Right lobe of liver (tissue), 4 donors: Measurements from ENCODE around the gene TRIO.

Source experiments
- CTCF ChIP-seq, 4 donors: fragments of 200-600 bp in 3 of 4; fragments of 450-650 bp in 1 of 4; IDR thresholded peaks; one replicate each; pipeline versions ENCODE4 v1.5.1 to v1.8.0; 2016 to 2022; ENCODE audit warnings: antibody characterized with exemption in 4 of 4, mild to moderate bottlenecking in 2 of 4
- POLR2A ChIP-seq: fragments of 450-650 bp; IDR thresholded peaks from one replicate; pipeline ENCODE4 v1.6.1; 2017; ENCODE audit warnings: antibody characterized with exemption, mild to moderate bottlenecking
- donor health status: DM: no; HTN: no; CAD: no.
- donor health status: DM: no; HTN: no; CAD: no.
- donor health status: DM: no; HTN: yes; CAD: no.

- TF ChIP-seq CTCF (IDR thresholded peaks at IDR 0.05) (no peak), POLR2A (no peak)
Observed at GRCh38 chr5:14138608-14139540, 4.3 kb upstream of the TRIO start.
